Vagina (tissue), 2 donors: ENCODE measurements around the gene GJA4. TPM values are rescaled to one million over a fixed set of nuclear protein-coding genes. Genes with fewer than 3 reads are reported as not detected.

ENCODE experiments used
- DNase-seq, 2 donors: peaks; one replicate each; pipeline ENCODE4 v3.0.0-alpha.2; 2017; ENCODE audit errors: extremely low spot score in 2 of 2
- H3K27ac ChIP-seq: fragments of 200-600 bp; sonication (generic); one replicate; pipeline ENCODE4 v1.5.1; 2019
- H3K27me3 ChIP-seq: fragments of 200-600 bp; sonication (generic); one replicate; pipeline ENCODE4 v1.5.1; 2019
- H3K36me3 ChIP-seq, 2 donors: fragments of 200-600 bp; sonication (generic); one replicate each; pipeline ENCODE4 v1.5.1; 2017 to 2019
- H3K4me1 ChIP-seq: fragments of 200-600 bp; sonication (generic); one replicate; pipeline ENCODE4 v1.5.1; 2019
- H3K4me3 ChIP-seq, 2 donors: fragments of 200-600 bp; sonication (generic); 1 replicate in 1 of 2; 2 replicates in 1 of 2; pipeline ENCODE4 v1.5.1; 2016 to 2019
- H3K9me3 ChIP-seq: fragments of 200-600 bp; sonication (generic); one replicate; pipeline ENCODE4 v1.5.1; 2019
- POLR2A ChIP-seq, 2 donors: fragments of 450-650 bp; IDR thresholded peaks; one replicate each; pipeline ENCODE4 v1.6.1; 2017; ENCODE audit warnings: antibody characterized with exemption in 2 of 2, mild to moderate bottlenecking in 2 of 2, moderate library complexity in 2 of 2
- POLR2AphosphoS5 ChIP-seq, 2 donors: sonication (generic); formaldehyde crosslinking; IDR thresholded peaks; one replicate each; pipeline ENCODE4 v1.9.0; 2017; ENCODE audit warnings: antibody characterized with exemption in 2 of 2, mild to moderate bottlenecking in 2 of 2, low read depth in 1 of 2; ENCODE audit not compliant: insufficient read depth in 1 of 2
- intact Hi-C: fragments of 100-400 bp; cut with DNase I; formaldehyde crosslinking; loops from one replicate; pipeline ENCODE4 v1.15.1; 2023
- total RNA-seq: library from RNA; depleted of rRNA; stranded (reverse); fragments of >200 nt; gene quantifications from one replicate; pipeline ENCODE4 v1.2.3, GENCODE V29; 2016
- TF ChIP-seq, protein P1 (sequence below), 3 experiments: fragments of 450-650 bp in 2 of 3; fragments of 200-600 bp in 1 of 3; sonication (generic) in 1 of 3; IDR thresholded peaks; one replicate each; pipeline ENCODE4 v1.5.1; 2017 to 2019; ENCODE audit warnings: antibody characterized with exemption in 3 of 3, mild to moderate bottlenecking in 2 of 3, moderate library complexity in 2 of 3

Gene GJA4
- total RNA-seq, 1 donor from 2014 or later = 28.5 TPM

DNA sequence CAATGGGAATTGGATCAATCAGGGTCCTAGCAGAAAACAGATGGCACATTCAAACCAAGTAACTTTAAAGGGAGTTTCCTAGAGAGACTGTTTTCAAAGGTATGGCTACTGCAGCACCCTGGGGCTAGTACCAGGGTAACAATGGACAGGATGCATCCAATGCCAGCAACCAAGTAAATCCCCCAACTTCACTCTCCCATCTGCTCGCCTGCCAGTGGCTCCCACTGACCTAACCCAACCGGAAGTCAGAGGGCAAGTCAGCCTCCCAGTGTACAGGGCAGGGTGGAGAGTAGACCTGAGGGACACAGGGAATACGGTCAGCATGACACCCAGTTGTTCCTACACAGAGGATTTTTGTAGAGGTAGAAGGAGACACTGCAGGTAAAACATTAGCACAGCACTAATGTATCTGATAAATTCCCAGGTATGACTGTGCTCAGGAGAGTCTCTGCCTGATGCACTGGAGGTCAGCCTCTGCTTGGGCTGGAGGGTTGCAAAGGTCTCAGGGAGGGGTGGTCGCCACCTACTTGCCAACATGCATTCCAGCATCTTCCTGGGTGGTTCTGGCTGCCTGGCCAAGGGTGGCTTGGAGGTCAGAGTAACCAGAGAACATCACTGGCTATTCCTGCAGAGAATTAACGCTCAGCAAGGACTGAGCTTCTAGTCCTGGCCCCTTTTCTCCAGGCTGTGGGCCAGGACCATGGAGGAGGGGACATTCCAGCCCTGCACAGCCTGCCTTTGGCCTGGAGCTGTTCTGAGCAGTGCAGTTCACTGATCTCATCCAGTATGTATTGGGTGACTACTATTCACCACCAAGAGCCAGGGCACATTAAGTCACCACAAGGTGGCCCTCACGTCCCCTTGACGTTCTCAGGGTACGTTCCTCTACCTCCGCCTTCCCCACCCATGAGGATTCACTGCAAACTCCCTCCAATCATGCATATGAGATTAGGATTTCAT lies 5.1 kb upstream of the GJA4 start:
- Histone ChIP-seq H3K4me1 (peaks cover 10% of the 10 kb centered on the region), H3K27me3 (no peaks in the 10 kb centered on the region), H3K27ac (no peak overlapping the region), H3K9me3 (no peaks in the 10 kb centered on the region), H3K36me3 (peaks cover 0 to 9% of the 10 kb centered on the region in 2 donors), H3K4me3 (no peak overlapping the region)
- no peak for DNase-seq
- intact Hi-C loops = no loop called here
- TF ChIP-seq, protein P1, sequence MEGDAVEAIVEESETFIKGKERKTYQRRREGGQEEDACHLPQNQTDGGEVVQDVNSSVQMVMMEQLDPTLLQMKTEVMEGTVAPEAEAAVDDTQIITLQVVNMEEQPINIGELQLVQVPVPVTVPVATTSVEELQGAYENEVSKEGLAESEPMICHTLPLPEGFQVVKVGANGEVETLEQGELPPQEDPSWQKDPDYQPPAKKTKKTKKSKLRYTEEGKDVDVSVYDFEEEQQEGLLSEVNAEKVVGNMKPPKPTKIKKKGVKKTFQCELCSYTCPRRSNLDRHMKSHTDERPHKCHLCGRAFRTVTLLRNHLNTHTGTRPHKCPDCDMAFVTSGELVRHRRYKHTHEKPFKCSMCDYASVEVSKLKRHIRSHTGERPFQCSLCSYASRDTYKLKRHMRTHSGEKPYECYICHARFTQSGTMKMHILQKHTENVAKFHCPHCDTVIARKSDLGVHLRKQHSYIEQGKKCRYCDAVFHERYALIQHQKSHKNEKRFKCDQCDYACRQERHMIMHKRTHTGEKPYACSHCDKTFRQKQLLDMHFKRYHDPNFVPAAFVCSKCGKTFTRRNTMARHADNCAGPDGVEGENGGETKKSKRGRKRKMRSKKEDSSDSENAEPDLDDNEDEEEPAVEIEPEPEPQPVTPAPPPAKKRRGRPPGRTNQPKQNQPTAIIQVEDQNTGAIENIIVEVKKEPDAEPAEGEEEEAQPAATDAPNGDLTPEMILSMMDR (IDR thresholded peaks at IDR 0.05) = no peak
- TF ChIP-seq POLR2AphosphoS5 (IDR thresholded peaks at IDR 0.05; ENCODE audit: insufficient read depth in 1 of 2, low read depth in 1 of 2) (no peak), POLR2A (IDR thresholded peaks at IDR 0.05) (no peak)

DNA sequence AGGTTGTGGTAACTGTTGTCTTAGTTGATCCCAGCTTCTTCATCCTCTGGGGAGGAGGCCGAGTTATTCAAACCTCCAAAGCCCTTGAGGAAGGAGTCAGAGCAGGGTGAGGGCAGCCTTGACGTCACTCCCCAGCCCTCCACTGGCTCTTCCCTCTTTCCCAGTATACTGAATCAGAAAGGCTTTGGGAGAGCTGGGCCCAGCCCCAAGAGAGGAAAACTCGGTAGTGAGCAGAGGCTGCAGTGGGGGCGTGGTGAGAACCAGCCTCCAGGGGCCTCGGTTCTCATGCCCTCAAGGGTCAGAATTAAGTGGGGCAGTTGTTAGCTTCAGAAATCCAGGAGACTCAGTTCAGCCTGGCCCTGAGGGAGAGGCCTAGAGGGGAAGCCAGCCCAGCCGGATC lies 1.8 kb upstream of the GJA4 start:
- DNase-seq = no peak
- intact Hi-C loops = no loop called here
- peaks cover 13% of the 10 kb centered on the region for H3K4me1 ChIP-seq

DNA sequence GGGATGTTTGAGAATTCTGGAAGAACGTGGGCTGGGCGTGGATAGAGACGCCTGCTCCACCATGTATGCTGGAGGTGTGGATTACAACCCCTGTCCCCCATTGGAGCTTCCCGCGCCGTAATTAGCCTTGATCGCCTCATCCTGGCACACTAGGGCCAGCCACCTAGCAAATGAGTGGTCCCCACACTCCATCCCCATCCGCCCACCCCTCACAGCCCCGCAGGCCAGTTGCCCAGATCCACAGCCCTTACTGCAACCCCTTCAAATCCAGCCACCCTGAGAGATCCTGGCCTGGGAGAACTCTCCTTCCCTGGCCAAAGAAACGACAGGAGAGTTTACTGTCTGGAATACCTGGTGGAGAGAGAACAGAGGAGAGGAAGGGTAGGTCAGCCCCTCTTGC lies 375 bp upstream of the GJA4 start:
- H3K4me1 ChIP-seq = peaks cover 13% of the 10 kb centered on the region
- intact Hi-C loops = no loop called here
- DNase-seq = no peak
- TF ChIP-seq POLR2A (IDR thresholded peaks at IDR 0.05) (no peak), POLR2AphosphoS5 (IDR thresholded peaks at IDR 0.05; ENCODE audit: insufficient read depth in 1 of 2, low read depth in 1 of 2) (no peak)
- TF ChIP-seq, protein P1 (IDR thresholded peaks at IDR 0.05) = no peak
- peak overlapping the region; percentile 35 to 40 for H3K4me3 ChIP-seq
- no peaks in the 10 kb centered on the region for H3K27me3 ChIP-seq
- H3K36me3 ChIP-seq = no peaks in the 10 kb centered on the region
- peak overlapping the region; percentile 63 for H3K27ac ChIP-seq
- H3K9me3 ChIP-seq = no peaks in the 10 kb centered on the region

More for the DNA sequence above, 1.8 kb upstream of the GJA4 start:
- TF ChIP-seq, protein P1 (IDR thresholded peaks at IDR 0.05) = no peak
- TF ChIP-seq POLR2A (IDR thresholded peaks at IDR 0.05) (no peak), POLR2AphosphoS5 (IDR thresholded peaks at IDR 0.05; ENCODE audit: insufficient read depth in 1 of 2, low read depth in 1 of 2) (peak in 1 of 2 donors; percentile 29)
- no peaks in the 10 kb centered on the region for H3K9me3 ChIP-seq
- H3K36me3 ChIP-seq = peaks cover 0 to under 1% of the 10 kb centered on the region in 2 donors
- no peak overlapping the region for H3K4me3 ChIP-seq
- no peaks in the 10 kb centered on the region for H3K27me3 ChIP-seq
- H3K27ac ChIP-seq = peak overlapping the region; percentile 63

DNA sequence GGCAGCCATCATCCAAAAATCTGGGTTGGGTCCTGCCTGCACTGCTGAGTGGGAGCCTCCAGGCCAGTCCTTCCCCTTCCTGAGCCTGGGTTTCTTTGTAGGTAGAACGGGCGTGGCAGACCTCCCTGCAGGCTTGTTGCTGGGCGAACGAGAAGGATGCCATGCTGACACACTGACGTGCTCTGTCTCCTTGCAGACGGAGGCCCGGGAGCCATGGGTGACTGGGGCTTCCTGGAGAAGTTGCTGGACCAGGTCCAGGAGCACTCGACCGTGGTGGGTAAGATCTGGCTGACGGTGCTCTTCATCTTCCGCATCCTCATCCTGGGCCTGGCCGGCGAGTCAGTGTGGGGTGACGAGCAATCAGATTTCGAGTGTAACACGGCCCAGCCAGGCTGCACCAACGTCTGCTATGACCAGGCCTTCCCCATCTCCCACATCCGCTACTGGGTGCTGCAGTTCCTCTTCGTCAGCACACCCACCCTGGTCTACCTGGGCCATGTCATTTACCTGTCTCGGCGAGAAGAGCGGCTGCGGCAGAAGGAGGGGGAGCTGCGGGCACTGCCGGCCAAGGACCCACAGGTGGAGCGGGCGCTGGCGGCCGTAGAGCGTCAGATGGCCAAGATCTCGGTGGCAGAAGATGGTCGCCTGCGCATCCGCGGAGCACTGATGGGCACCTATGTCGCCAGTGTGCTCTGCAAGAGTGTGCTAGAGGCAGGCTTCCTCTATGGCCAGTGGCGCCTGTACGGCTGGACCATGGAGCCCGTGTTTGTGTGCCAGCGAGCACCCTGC lies 1.4 kb downstream of the GJA4 start:
- peak overlapping the region; percentile 35 to 40 for H3K4me3 ChIP-seq

More for the DNA sequence above, 1.4 kb downstream of the GJA4 start:
- Histone ChIP-seq H3K4me1 (peaks cover 13% of the 10 kb centered on the region), H3K9me3 (no peaks in the 10 kb centered on the region), H3K27ac (peak overlapping the region; percentile 39), H3K36me3 (no peaks in the 10 kb centered on the region), H3K27me3 (no peaks in the 10 kb centered on the region)
- TF ChIP-seq POLR2A (IDR thresholded peaks at IDR 0.05) (no peak), POLR2AphosphoS5 (IDR thresholded peaks at IDR 0.05; ENCODE audit: insufficient read depth in 1 of 2, low read depth in 1 of 2) (peak in 1 of 2 donors; percentile 8)
- TF ChIP-seq, protein P1 (IDR thresholded peaks at IDR 0.05) = no peak
- DNase-seq = no peak
- intact Hi-C loops = no loop called here
